ENCODE results near the gene SLC44A3. TPM values are rescaled to one million over a fixed set of nuclear protein-coding genes. Genes with fewer than 3 reads are reported as not detected.

The SLC44A3 gene
- total RNA-seq, 4 donors from 2014 or later, result 0.19 TPM; not detected in 3

- Histone ChIP-seq H3K36me3 (no peaks in the 10 kb centered on the region), H3K4me3 (no peak overlapping the region), H3K27ac (no peak overlapping the region), H3K27me3 (no peaks in the 10 kb centered on the region), H3K4me1 (peaks cover 6 to 17% of the 10 kb centered on the region in 2 donors), H3K9me3 (no peaks in the 10 kb centered on the region)
- in situ Hi-C loops (cut with MboI; ENCODE audit: low sequenced_read_pairs in 4 of 4) (loop anchor here in 1 of 4 donors (10.0 kb wide), 1 partner anchor 96 kb away; no protein-coding TSS in a partner anchor), intact Hi-C loops (cut with DNase I; ENCODE audit: low total_unique reads) (no loop called here)
- TF ChIP-seq POLR2A (IDR thresholded peaks at IDR 0.05), result no peak
- ATAC-seq (no peak), DNase-seq (no peak)
Measured at GRCh38 chr1:94790670-94791069, 29.5 kb upstream of the SLC44A3 start.

- intact Hi-C loops (cut with DNase I; ENCODE audit: low total_unique reads), result no loop called here
- H3K36me3 ChIP-seq, result no peaks in the 10 kb centered on the region
Measured at GRCh38 chr1:94792473-94793295, 27.5 kb upstream of the SLC44A3 start.

GRCh38 chr1:94793296-94793656 lies 26.9 kb upstream of the SLC44A3 start:
- no peak overlapping the region for H3K4me3 ChIP-seq
- H3K27ac ChIP-seq, result peak overlapping the region; percentile 47 to 69 (median 56)
- H3K36me3 ChIP-seq, result no peaks in the 10 kb centered on the region
- ATAC-seq (peak; percentile 73 to 82), DNase-seq (no peak)
- TF ChIP-seq CTCF (IDR thresholded peaks at IDR 0.05 in 4 of 5, conservative IDR thresholded peaks at IDR 0.05 in 1 of 5), result no peak
- TF ChIP-seq POLR2A (IDR thresholded peaks at IDR 0.05), result no peak
- H3K9me3 ChIP-seq, result no peaks in the 10 kb centered on the region
- H3K27me3 ChIP-seq, result no peaks in the 10 kb centered on the region
- intact Hi-C loops (cut with DNase I; ENCODE audit: low total_unique reads) (no loop called here), in situ Hi-C loops (cut with MboI; ENCODE audit: low sequenced_read_pairs in 4 of 4) (loop anchor here in 1 of 4 donors (10.0 kb wide), 1 partner anchor 98 kb away; no protein-coding TSS in a partner anchor)
- peaks cover 6 to 17% of the 10 kb centered on the region in 2 donors for H3K4me1 ChIP-seq

More at GRCh38 chr1:94792473-94793295, 27.5 kb upstream of the SLC44A3 start:
- Histone ChIP-seq H3K27me3 (no peaks in the 10 kb centered on the region), H3K9me3 (no peaks in the 10 kb centered on the region), H3K4me1 (peaks cover 6 to 17% of the 10 kb centered on the region in 2 donors), H3K4me3 (no peak overlapping the region), H3K27ac (peak overlapping the region; percentile 47 to 69 (median 56))
- ATAC-seq (peak; percentile 36 to 63), DNase-seq (no peak)
- no peak for TF ChIP-seq POLR2A (IDR thresholded peaks at IDR 0.05)
- TF ChIP-seq CTCF (IDR thresholded peaks at IDR 0.05 in 4 of 5, conservative IDR thresholded peaks at IDR 0.05 in 1 of 5), result peak in 1 of 5 experiments; percentile 18
- in situ Hi-C loops (cut with MboI; ENCODE audit: low sequenced_read_pairs in 4 of 4), result loop anchor here in 1 of 4 donors (10.0 kb wide), 1 partner anchor 98 kb away; no protein-coding TSS in a partner anchor

GRCh38 chr1:94795434-94795833 lies 24.7 kb upstream of the SLC44A3 start:
- ATAC-seq (no peak), DNase-seq (no peak)
- no peak overlapping the region for H3K27ac ChIP-seq
- in situ Hi-C loops (cut with MboI; ENCODE audit: low sequenced_read_pairs in 4 of 4) (loop anchor here in 1 of 4 donors (10.0 kb wide), 1 partner anchor 101 kb away; no protein-coding TSS in a partner anchor), intact Hi-C loops (cut with DNase I; ENCODE audit: low total_unique reads) (no loop called here)
- no peaks in the 10 kb centered on the region for H3K9me3 ChIP-seq
- no peak overlapping the region for H3K4me3 ChIP-seq
- no peaks in the 10 kb centered on the region for H3K27me3 ChIP-seq
- H3K36me3 ChIP-seq, result no peaks in the 10 kb centered on the region
- TF ChIP-seq POLR2A (IDR thresholded peaks at IDR 0.05), result no peak
- H3K4me1 ChIP-seq, result peaks cover 6 to 17% of the 10 kb centered on the region in 2 donors

GRCh38 chr1:94796266-94796665 lies 23.9 kb upstream of the SLC44A3 start:
- peaks cover 6 to 17% of the 10 kb centered on the region in 2 donors for H3K4me1 ChIP-seq
- no peak for TF ChIP-seq CTCF (IDR thresholded peaks at IDR 0.05 in 4 of 5, conservative IDR thresholded peaks at IDR 0.05 in 1 of 5)
- no peak for TF ChIP-seq POLR2A (IDR thresholded peaks at IDR 0.05)
- no peak overlapping the region for H3K27ac ChIP-seq
- no peaks in the 10 kb centered on the region for H3K36me3 ChIP-seq
- DNase-seq (no peak), ATAC-seq (no peak)
- no peak overlapping the region for H3K4me3 ChIP-seq
- H3K9me3 ChIP-seq, result no peaks in the 10 kb centered on the region
- in situ Hi-C loops (cut with MboI; ENCODE audit: low sequenced_read_pairs in 4 of 4), result loop anchor here in 1 of 4 donors (10.0 kb wide), 1 partner anchor 101 kb away; no protein-coding TSS in a partner anchor
- no peaks in the 10 kb centered on the region for H3K27me3 ChIP-seq
- intact Hi-C loops (cut with DNase I; ENCODE audit: low total_unique reads), result no loop called here
